HepG2 (cell line): ENCODE results near the gene CENATAC. TPM values are rescaled to one million over a fixed set of nuclear protein-coding genes. Genes with fewer than 3 reads are reported as not detected.

ENCODE experiments used
- ATAC-seq: fragments of 200-7000 bp; cut with Tn5 transposase; 3 replicates; pipeline ENCODE4 v1.9.1; 2020; ENCODE audit warnings: mild to moderate bottlenecking, moderate library complexity
- BruUV-seq: library from RNA; stranded (reverse); fragments of 400-500 nt; replicated peaks from 2 replicates; lab custom pipeline; 2021; lab: Mats Ljungman, UMichigan
- CTCF ChIA-PET: fragments of 300-600 bp; formaldehyde crosslinking; extraction: SDS; loops from one replicate; lab custom pipeline; 2021; ENCODE audit warnings: low total read pairs, inconsistent platforms, low intra/inter-chr PET ratio; lab: Yijun Ruan, JAX
- POLR2A ChIA-PET: fragments of 350-600 bp; sonication (Branson Sonifier 250); formaldehyde crosslinking; loops from one replicate; lab custom pipeline; 2020; ENCODE audit warnings: antibody characterized with exemption, inconsistent platforms; lab: Yijun Ruan, JAX
- DNase-seq: peaks from one replicate; pipeline ENCODE4 v3.0.0-alpha.2; 2015; ENCODE audit warnings: low spot score
- FAIRE-seq: peaks from 3 replicates; lab custom pipeline; 2011; peaks lifted over from hg19 to GRCh38; lab: Jason Lieb, UNC
- H2AFZ ChIP-seq: one replicate; pipeline ENCODE4 v1.6.1; 2011; ENCODE audit warnings: low read length, inconsistent platforms
- H3K27ac ChIP-seq: fragments of 300-600 bp; 3 replicates; pipeline ENCODE4 v1.8.0; 2011; ENCODE audit warnings: mixed run types, mild to moderate bottlenecking, mixed read lengths, low read length, inconsistent platforms; ENCODE audit not compliant: insufficient read depth; ENCODE audit errors: extremely low read length
- H3K27me3 ChIP-seq, 2 experiments: fragments of 200-600 bp in 1 of 2; 2 replicates in 1 of 2; 3 replicates in 1 of 2; pipeline versions ENCODE4 v1.6.0 to v1.8.0; 2011; ENCODE audit warnings: low read length in 2 of 2, mild to moderate bottlenecking in 2 of 2, moderate library complexity in 2 of 2, inconsistent platforms in 1 of 2; ENCODE audit not compliant: insufficient read depth in 2 of 2, control insufficient read depth in 1 of 2
- H3K36me3 ChIP-seq, 2 experiments: fragments of 200-600 bp in 1 of 2; replicated peaks in 1 of 2; 2 replicates in 1 of 2; 3 replicates in 1 of 2; pipeline versions ENCODE4 v1.5.1 to v1.8.0; 2011; ENCODE audit warnings: low read length in 2 of 2, inconsistent platforms in 1 of 2; ENCODE audit not compliant: insufficient read depth in 2 of 2, control insufficient read depth in 1 of 2
- H3K4me1 ChIP-seq: 2 replicates; pipeline ENCODE4 v1.5.1; 2012; ENCODE audit warnings: low read length, inconsistent platforms; ENCODE audit not compliant: insufficient read depth
- H3K4me2 ChIP-seq: 2 replicates; pipeline ENCODE4 v1.6.0; 2011; ENCODE audit warnings: low read depth, low read length, inconsistent platforms
- H3K4me3 ChIP-seq, 3 experiments: fragments of 200-600 bp in 1 of 3; sonication (generic), shearing (Covaris generic) in 1 of 3; replicated peaks in 1 of 3; 2 replicates each; pipeline ENCODE4 v1.5.1; 2011 to 2016; ENCODE audit warnings: low read length in 3 of 3, inconsistent platforms in 2 of 3, low read depth in 2 of 3, mild to moderate bottlenecking in 2 of 3, control low read depth in 1 of 3, mixed read lengths in 1 of 3; ENCODE audit not compliant: insufficient read depth in 1 of 3
- H3K79me2 ChIP-seq: one replicate; pipeline ENCODE4 v1.6.1; 2011; ENCODE audit warnings: low read length, inconsistent platforms; ENCODE audit not compliant: insufficient read depth
- H3K9ac ChIP-seq: 2 replicates; pipeline ENCODE4 v1.6.0; 2011; ENCODE audit warnings: mild to moderate bottlenecking, low read depth, low read length, inconsistent platforms; ENCODE audit not compliant: insufficient read depth
- H3K9me3 ChIP-seq: 2 replicates; pipeline ENCODE4 v1.5.1; 2012; ENCODE audit warnings: mild to moderate bottlenecking, low read length
- H4K20me1 ChIP-seq: 2 replicates; pipeline ENCODE4 v1.6.0; 2011; ENCODE audit warnings: inconsistent platforms, mild to moderate bottlenecking, low read length, moderate library complexity; ENCODE audit not compliant: insufficient read depth
- FOXJ3 ChIP-seq: sonication (generic); formaldehyde crosslinking; IDR thresholded peaks from 2 replicates; pipeline ENCODE4 v1.4.0; 2020; ENCODE audit warnings: missing genetic modification reagents, mild to moderate bottlenecking, borderline replicate concordance
- HNRNPH1 ChIP-seq: fragments of 200-400 bp; formaldehyde crosslinking; optimal IDR thresholded peaks from 2 replicates; pipeline ENCODE3; 2017; ENCODE audit warnings: mild to moderate bottlenecking, low read depth, low read length
- HOXA3 ChIP-seq: sonication (generic); formaldehyde crosslinking; IDR thresholded peaks from 2 replicates; pipeline ENCODE4 v1.5.0; 2020; ENCODE audit warnings: missing genetic modification reagents
- ISL2 ChIP-seq: sonication (generic); formaldehyde crosslinking; IDR thresholded peaks from 2 replicates; pipeline ENCODE4 v1.5.0; 2020; ENCODE audit warnings: missing genetic modification reagents
- MED13 ChIP-seq: sonication (generic); formaldehyde crosslinking; IDR thresholded peaks from 2 replicates; pipeline ENCODE4 v1.5.0; 2020; ENCODE audit warnings: missing genetic modification reagents
- SIN3A ChIP-seq: IDR thresholded peaks from 2 replicates; pipeline ENCODE4 v1.6.1; 2011; ENCODE audit warnings: low read depth, mild to moderate bottlenecking, control low read depth, low read length, borderline replicate concordance
- TFAP4 ChIP-seq: sonication (generic); IDR thresholded peaks from 2 replicates; pipeline ENCODE4 v1.6.1; 2016; ENCODE audit warnings: low read depth, borderline replicate concordance
- ZNF558 ChIP-seq: sonication (generic); formaldehyde crosslinking; IDR thresholded peaks from 2 replicates; pipeline ENCODE4 v1.9.0; 2022; ENCODE audit warnings: mild to moderate bottlenecking, missing genetic modification reagents, borderline replicate concordance
- ZNF609 ChIP-seq: sonication (generic); formaldehyde crosslinking; IDR thresholded peaks from 2 replicates; pipeline ENCODE4 v1.4.0; 2020; ENCODE audit warnings: mild to moderate bottlenecking, missing genetic modification reagents, borderline replicate concordance
- WGBS: methylation state at CpG from one replicate; pipeline ENCODE4 v1.1.6; 2017; ENCODE audit warnings: low lambda C conversion rate; 5-methylcytosine and 5-hydroxymethylcytosine counted together
- in situ Hi-C: cut with HindIII; loops from 2 replicates; pipeline ENCODE4 v1.10.0; 2017; ENCODE audit warnings: low pct_unique_long_range_greater_than_20kb; ENCODE audit not compliant: extremely low pct_ligation_motif_present
- intact Hi-C: fragments of 100-400 bp; cut with micrococcal nuclease; formaldehyde crosslinking; loops from one replicate; pipeline ENCODE4 v1.10.0; 2022; ENCODE audit not compliant: unreplicated experiment
- polyA plus RNA-seq, 8 experiments: library from polyadenylated mRNA; depleted of rRNA in 3 of 8; stranded (reverse) in 7 of 8; unstranded in 1 of 8; fragments of >200 nt; fragmentation: Illumina TruSeq in 4 of 8; extraction: Trizol in 4 of 8; gene quantifications; 2 replicates each; pipeline versions ENCODE4 v1.2.1 to v1.2.3, GENCODE V29; 2011 to 2016; ENCODE audit warnings: low read depth in 4 of 8, missing spikeins in 1 of 8, mixed read lengths in 1 of 8; ENCODE audit not compliant: insufficient read depth in 1 of 8
- total RNA-seq, 5 experiments: library from RNA; depleted of rRNA; stranded (reverse); fragments of >200 nt; fragmentation: Illumina TruSeq; extraction: Trizol; gene quantifications; 2 replicates each; pipeline ENCODE4 v1.2.3, GENCODE V29; 2016; ENCODE audit warnings: low read depth in 1 of 5
- TF ChIP-seq, protein P1 (sequence below): sonication (generic); formaldehyde crosslinking; IDR thresholded peaks from 2 replicates; pipeline ENCODE4 v1.5.1; 2020; ENCODE audit warnings: mild to moderate bottlenecking, moderate library complexity, missing genetic modification reagents

CENATAC gene
- total and polyA plus RNA-seq, 2 of the 13 experiments (the other 11 are each of a cell fraction or from before 2014, with no cell fraction given): 21.7 to 25.0 TPM

- TF ChIP-seq TFAP4: no peak
- no peak for TF ChIP-seq ZNF558 (CRISPR knock-in tag)
- no peak for TF ChIP-seq ZNF609 (CRISPR knock-in tag)
Observed at GRCh38 chr11:119052163-119052814, 54.4 kb downstream of the CENATAC start (continued).

- no peak for FAIRE-seq
- POLR2A ChIA-PET: interaction anchor here (1.1 to 1.4 kb wide), 3 partner anchors 36 to 40 kb away, joined by 3 to 4 read pairs (median 3); partner anchors contain the start of genes RPS25 and TRAPPC4
- Histone ChIP-seq H3K9me3 (no peaks in the 10 kb centered on the region), H3K36me3 (peaks cover 36 to 53% of the 10 kb centered on the region in 2 experiments), H2AFZ (no peak overlapping the region), H3K4me1 (peaks cover 23% of the 10 kb centered on the region), H3K27me3 (no peaks in the 10 kb centered on the region), H3K27ac (no peak overlapping the region), H3K9ac (no peak overlapping the region), H3K79me2 (peaks cover 25% of the 10 kb centered on the region), H3K4me2 (no peak overlapping the region), H4K20me1 (peaks cover 3% of the 10 kb centered on the region; the same call in 1 of the 2 replicates), H3K4me3 (no peak overlapping the region)
- ATAC-seq: no peak
- TF ChIP-seq, protein P1, sequence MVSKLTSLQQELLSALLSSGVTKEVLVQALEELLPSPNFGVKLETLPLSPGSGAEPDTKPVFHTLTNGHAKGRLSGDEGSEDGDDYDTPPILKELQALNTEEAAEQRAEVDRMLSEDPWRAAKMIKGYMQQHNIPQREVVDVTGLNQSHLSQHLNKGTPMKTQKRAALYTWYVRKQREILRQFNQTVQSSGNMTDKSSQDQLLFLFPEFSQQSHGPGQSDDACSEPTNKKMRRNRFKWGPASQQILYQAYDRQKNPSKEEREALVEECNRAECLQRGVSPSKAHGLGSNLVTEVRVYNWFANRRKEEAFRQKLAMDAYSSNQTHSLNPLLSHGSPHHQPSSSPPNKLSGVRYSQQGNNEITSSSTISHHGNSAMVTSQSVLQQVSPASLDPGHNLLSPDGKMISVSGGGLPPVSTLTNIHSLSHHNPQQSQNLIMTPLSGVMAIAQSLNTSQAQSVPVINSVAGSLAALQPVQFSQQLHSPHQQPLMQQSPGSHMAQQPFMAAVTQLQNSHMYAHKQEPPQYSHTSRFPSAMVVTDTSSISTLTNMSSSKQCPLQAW (CRISPR knock-in tag): no peak
- TF ChIP-seq FOXJ3 (CRISPR knock-in tag) (no peak), SIN3A (no peak), ISL2 (CRISPR knock-in tag) (no peak), MED13 (CRISPR knock-in tag) (no peak), HNRNPH1 (no peak), HOXA3 (CRISPR knock-in tag) (no peak)
- DNase-seq: no peak
- no TSS peak for BruUV-seq
- WGBS: 100% methylated on average over 10 of the region's 10 CpGs
- in situ Hi-C loops: no loop called here
- CTCF ChIA-PET: no interaction called here
- intact Hi-C loops: no loop called here
Observed at GRCh38 chr11:119054418-119054817, 56.5 kb downstream of the CENATAC start.
